Right lobe of liver (tissue), 6 donors: ENCODE measurements around the gene PNPT1. TPM values are rescaled to one million over a fixed set of nuclear protein-coding genes. Genes with fewer than 3 reads are reported as not detected.

ENCODE experiments used
- ATAC-seq, 4 donors: fragments of 200-7000 bp; cut with Tn5 transposase; one replicate each; pipeline ENCODE4 v1.9.1; 2020; ENCODE audit warnings: mild to moderate bottlenecking in 4 of 4, moderate library complexity in 4 of 4
- DNase-seq, 3 donors: peaks; one replicate each; pipeline ENCODE4 v3.0.0-alpha.2; 2020
- H3K27ac ChIP-seq, 3 donors: fragments of 200-600 bp; one replicate each; pipeline ENCODE4 v1.8.0; 2022
- H3K27me3 ChIP-seq, 2 donors: fragments of 200-600 bp; one replicate each; pipeline ENCODE4 v1.8.0; 2022
- H3K36me3 ChIP-seq, 4 donors: fragments of 200-600 bp; sonication (generic) in 1 of 4; one replicate each; pipeline versions ENCODE4 v1.5.1 to v1.8.0; 2017 to 2022; ENCODE audit warnings: control low read depth in 1 of 4
- H3K4me1 ChIP-seq, 4 donors: fragments of 200-600 bp; sonication (generic) in 1 of 4; one replicate each; pipeline versions ENCODE4 v1.5.1 to v1.8.0; 2017 to 2022; ENCODE audit warnings: control low read depth in 1 of 4
- H3K4me3 ChIP-seq, 3 donors: fragments of 200-600 bp; one replicate each; pipeline ENCODE4 v1.8.0; 2022
- H3K9me3 ChIP-seq, 4 donors: fragments of 200-600 bp; sonication (generic) in 1 of 4; one replicate each; pipeline versions ENCODE4 v1.5.1 to v1.8.0; 2017 to 2022; ENCODE audit warnings: control low read depth in 1 of 4
- CTCF ChIP-seq, 4 donors: fragments of 200-600 bp in 3 of 4; fragments of 450-650 bp in 1 of 4; IDR thresholded peaks; one replicate each; pipeline versions ENCODE4 v1.5.1 to v1.8.0; 2016 to 2022; ENCODE audit warnings: antibody characterized with exemption in 4 of 4, mild to moderate bottlenecking in 2 of 4
- POLR2A ChIP-seq: fragments of 450-650 bp; IDR thresholded peaks from one replicate; pipeline ENCODE4 v1.6.1; 2017; ENCODE audit warnings: antibody characterized with exemption, mild to moderate bottlenecking
- WGBS: methylation state at CpG from one replicate; pipeline ENCODE4 v1.1.6; 2018; ENCODE audit warnings: low coverage, low lambda C conversion rate; ENCODE audit not compliant: insufficient coverage; ENCODE audit errors: missing lambda C conversion rate; 5-methylcytosine and 5-hydroxymethylcytosine counted together
- intact Hi-C, 2 donors: fragments of 100-400 bp; cut with DNase I; formaldehyde crosslinking; loops; one replicate each; pipeline versions ENCODE4 v1.11.2 to v1.14.1; 2022
- total RNA-seq, 6 experiments: library from RNA; depleted of rRNA in 2 of 6; stranded (reverse); fragments of >200 nt in 2 of 6; fragmentation: NEBNext Ultra II Directional in 3 of 6; extraction: Animal tissue kit (Norgen Biotek cat#: 25700) in 3 of 6; gene quantifications; one replicate each; pipeline versions ENCODE4 v1.1.0 to v1.2.4, GENCODE V29; 2016 to 2023
- donor health status: DM: no; HTN: yes; CAD: no.
- donor health status: DM: no; HTN: no; CAD: no.
- donor health status: DM: no; HTN: no; CAD: no.
- donor health status: DM: no; HTN: yes; CAD: no.
- donor health status: DM: no; HTN: yes; CAD: no.

The PNPT1 gene
- total RNA-seq, 6 experiments from 2014 or later, result 11.0 to 14.4 (median 13.0) TPM

- intact Hi-C loops, result no loop called here
- DNase-seq (no peak), ATAC-seq (no peak)
- Histone ChIP-seq H3K9me3 (no peaks in the 10 kb centered on the region), H3K4me1 (no peaks in the 10 kb centered on the region), H3K36me3 (peaks cover 0 to 2% (median 0%) of the 10 kb centered on the region in 4 donors), H3K4me3 (no peak overlapping the region), H3K27ac (no peak overlapping the region), H3K27me3 (no peaks in the 10 kb centered on the region)
- TF ChIP-seq POLR2A, result no peak
- no peak for TF ChIP-seq CTCF (IDR thresholded peaks at IDR 0.05)
- 88% methylated on average over 1 of the region's 2 CpGs for WGBS
These were observed 64.7 kb downstream of the PNPT1 start for GRCh38 chr2:55628931-55629330.

DNA sequence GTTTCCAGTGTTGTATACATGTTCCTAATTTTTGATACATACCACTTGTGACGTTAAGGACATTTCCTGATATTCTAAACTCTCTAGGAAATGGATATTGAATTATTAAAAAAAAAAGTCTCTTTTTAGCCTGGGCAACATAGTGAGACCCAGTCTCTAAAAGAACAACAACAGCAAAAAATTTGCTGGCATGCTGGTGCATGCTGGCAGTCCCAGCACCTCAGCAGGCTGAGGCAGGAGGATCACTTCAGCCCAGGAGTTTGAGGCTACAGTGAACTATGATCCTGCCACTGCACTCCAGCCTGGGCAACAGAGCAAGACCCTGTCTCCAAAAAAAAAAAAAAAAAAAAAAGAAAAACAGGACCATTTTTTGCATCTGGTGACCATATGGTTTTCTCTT, 65.7 kb downstream of the PNPT1 start:
- ATAC-seq (no peak), DNase-seq (no peak)
- H3K4me1 ChIP-seq, result peaks cover 0 to 6% (median 0%) of the 10 kb centered on the region in 4 donors
- 83% methylated on average over 1 of the region's 1 CpG for WGBS
- no peak overlapping the region for H3K4me3 ChIP-seq
- no peaks in the 10 kb centered on the region for H3K27me3 ChIP-seq
- TF ChIP-seq CTCF (IDR thresholded peaks at IDR 0.05), result no peak
- no peak for TF ChIP-seq POLR2A
- H3K36me3 ChIP-seq, result peaks cover 0 to 2% (median 0%) of the 10 kb centered on the region in 4 donors
- H3K9me3 ChIP-seq, result no peaks in the 10 kb centered on the region
- no peak overlapping the region for H3K27ac ChIP-seq
- intact Hi-C loops, result no loop called here

DNA sequence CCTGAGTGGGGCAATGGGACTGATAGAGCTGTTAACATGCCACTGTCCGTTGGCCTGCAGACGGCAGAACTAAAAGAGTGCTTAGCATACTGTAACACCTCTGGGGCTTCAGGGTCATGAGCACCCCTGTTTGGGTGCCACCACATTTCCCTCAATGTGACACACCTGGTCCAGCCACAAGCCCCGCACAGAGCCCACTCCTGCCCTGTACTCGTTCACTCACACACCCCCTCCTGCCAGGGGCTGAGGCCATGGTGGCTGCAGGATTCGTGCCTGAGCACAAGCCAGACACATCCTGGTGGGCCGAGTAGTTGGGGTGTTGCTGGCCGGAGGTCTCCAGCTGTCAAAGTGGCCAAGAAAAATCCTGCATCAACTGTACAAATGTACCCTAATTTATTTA, 71.8 kb downstream of the PNPT1 start:
- no peak overlapping the region for H3K4me3 ChIP-seq
- H3K27me3 ChIP-seq, result no peaks in the 10 kb centered on the region
- H3K4me1 ChIP-seq, result peaks cover 0 to 40% (median 5%) of the 10 kb centered on the region in 4 donors
- no peak for TF ChIP-seq POLR2A
- WGBS, result 86% methylated on average over 2 of the region's 7 CpGs
- no peaks in the 10 kb centered on the region for H3K9me3 ChIP-seq
- intact Hi-C loops, result no loop called here
- H3K27ac ChIP-seq, result no peak overlapping the region
- no peaks in the 10 kb centered on the region for H3K36me3 ChIP-seq
- ATAC-seq (no peak), DNase-seq (no peak)

GRCh38 chr2:55620123-55620779, 73.4 kb downstream of the PNPT1 start:
- Histone ChIP-seq H3K4me1 (peaks cover 0 to 42% (median 5%) of the 10 kb centered on the region in 4 donors), H3K27ac (no peak overlapping the region), H3K36me3 (peaks cover 0 to under 1% (median 0%) of the 10 kb centered on the region in 4 donors), H3K9me3 (no peaks in the 10 kb centered on the region), H3K27me3 (no peaks in the 10 kb centered on the region), H3K4me3 (no peak overlapping the region)
- ATAC-seq (no peak), DNase-seq (no peak)
- TF ChIP-seq POLR2A (no peak), CTCF (IDR thresholded peaks at IDR 0.05) (peak; percentile 21 to 41 (median 38))
- intact Hi-C loops, result no loop called here
- 35% methylated on average over 2 of the region's 3 CpGs for WGBS

DNA sequence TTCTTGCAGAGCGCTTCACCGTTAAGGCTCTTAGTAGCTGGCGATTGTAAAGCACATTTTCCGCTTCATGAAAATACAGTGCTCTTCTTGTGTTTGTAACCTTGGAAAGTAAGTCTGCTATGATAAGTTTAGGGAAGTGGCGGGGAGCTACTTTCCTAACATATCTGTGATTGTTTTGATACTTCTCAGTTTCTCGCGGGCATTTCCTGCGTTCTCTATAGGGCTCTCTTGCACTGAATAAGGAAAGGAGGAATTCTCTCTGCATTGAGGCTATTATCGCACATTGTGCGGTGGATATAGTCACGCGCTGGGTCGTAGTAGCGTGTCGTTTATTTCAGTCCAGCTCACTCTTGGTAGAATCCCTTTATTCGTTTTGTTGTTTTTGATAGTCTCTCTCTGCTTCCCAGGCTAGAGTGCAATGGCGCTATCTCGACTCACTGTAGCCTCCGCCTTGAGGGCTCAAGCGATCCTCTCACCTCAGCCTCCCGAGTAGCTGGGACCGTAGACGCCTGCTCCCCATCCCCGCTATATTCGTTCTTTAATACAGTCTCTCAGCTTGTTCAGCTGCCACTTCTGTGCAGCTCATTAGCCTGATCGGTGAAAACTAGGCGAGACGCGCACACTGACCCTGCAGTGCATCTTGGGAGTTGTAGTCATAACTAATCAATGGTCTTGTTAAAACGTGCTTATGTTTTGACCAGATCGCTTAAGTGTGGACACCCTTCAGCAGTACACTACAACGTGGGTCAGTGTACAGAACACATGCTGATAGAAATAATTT, 75.2 kb downstream of the PNPT1 start:
- ATAC-seq (peak; percentile 19 to 38 (median 28)), DNase-seq (peak; percentile 51 to 68 (median 66))
- Histone ChIP-seq H3K27ac (peak overlapping the region; percentile 95 to 99 (median 98)), H3K4me3 (peak overlapping the region; percentile 54 to 80 (median 75)), H3K27me3 (no peaks in the 10 kb centered on the region), H3K9me3 (no peaks in the 10 kb centered on the region), H3K36me3 (peaks cover 0 to 14% (median 5%) of the 10 kb centered on the region in 4 donors), H3K4me1 (peaks cover 0 to 54% (median 5%) of the 10 kb centered on the region in 4 donors)
- under 1% methylated on average over 32 of the region's 32 CpGs for whole genome bisulfite sequencing
- intact Hi-C loops, result no loop called here
- TF ChIP-seq POLR2A (no peak), CTCF (IDR thresholded peaks at IDR 0.05) (no peak)
